IMR-90 (cell line): ENCODE data around the gene HS6ST2. TPM values are rescaled to one million over a fixed set of nuclear protein-coding genes. Genes with fewer than 3 reads are reported as not detected.

ENCODE experiments used
- ATAC-seq: fragments of 200-7000 bp; cut with Tn5 transposase; 2 replicates; pipeline ENCODE4 v1.9.1; 2020; ENCODE audit warnings: low read depth, mild to moderate bottlenecking, moderate library complexity
- BruUV-seq: library from RNA; stranded (reverse); fragments of 400-500 nt; replicated peaks from 2 replicates; lab custom pipeline; 2021; lab: Mats Ljungman, UMichigan
- CTCF ChIA-PET: fragments of 300-600 bp; formaldehyde crosslinking; extraction: SDS; loops from one replicate; lab custom pipeline; 2021; ENCODE audit warnings: antibody characterized with exemption; lab: Yijun Ruan, JAX
- POLR2A ChIA-PET: fragments of 300-600 bp; sonication (Branson Sonifier 250); formaldehyde crosslinking; loops from one replicate; lab custom pipeline; 2022; ENCODE audit warnings: antibody characterized with exemption; ENCODE audit not compliant: unreplicated experiment; lab: Charles Lee
- DNase-seq: peaks from one replicate; pipeline ENCODE4 v3.0.0; 2013
- H2AFZ ChIP-seq: replicated peaks from 2 replicates; pipeline ENCODE3; 2013; ENCODE audit warnings: low read length, mild to moderate bottlenecking; ENCODE audit not compliant: poor library complexity
- H2AK5ac ChIP-seq: 2 replicates; pipeline ENCODE4 v1.6.1; 2013; ENCODE audit warnings: low read depth, low read length, inconsistent platforms
- H2AK9ac ChIP-seq: replicated peaks from 2 replicates; pipeline ENCODE3; 2013; ENCODE audit warnings: mild to moderate bottlenecking, low read depth, low read length, moderate library complexity; ENCODE audit not compliant: poor library complexity
- H2BK120ac ChIP-seq: 2 replicates; pipeline ENCODE4 v1.6.1; 2013; ENCODE audit warnings: low read depth, low read length, inconsistent platforms
- H2BK15ac ChIP-seq: 3 replicates; pipeline ENCODE4 v1.6.1; 2013; ENCODE audit warnings: low read depth, low read length, inconsistent platforms
- H2BK20ac ChIP-seq: 2 replicates; pipeline ENCODE4 v1.6.1; 2013; ENCODE audit warnings: low read depth, mild to moderate bottlenecking, inconsistent platforms, low read length, moderate library complexity
- H2BK5ac ChIP-seq: 2 replicates; pipeline ENCODE4 v1.6.1; 2013; ENCODE audit warnings: mild to moderate bottlenecking, low read depth, low read length, inconsistent platforms; ENCODE audit not compliant: poor library complexity, severe bottlenecking
- H3K14ac ChIP-seq: replicated peaks from 2 replicates; pipeline ENCODE4 v1.6.1; 2013; ENCODE audit warnings: low read depth, low read length, inconsistent platforms
- H3K18ac ChIP-seq: 2 replicates; pipeline ENCODE4 v1.6.1; 2013; ENCODE audit warnings: low read depth, low read length, control low read depth
- H3K23ac ChIP-seq: 2 replicates; pipeline ENCODE4 v1.6.1; 2013; ENCODE audit warnings: low read depth, low read length, inconsistent platforms
- H3K27ac ChIP-seq: 2 replicates; pipeline ENCODE4 v1.5.1; 2013; ENCODE audit warnings: mild to moderate bottlenecking, control low read depth, low read length; ENCODE audit not compliant: insufficient read depth
- H3K27me3 ChIP-seq: 2 replicates; pipeline ENCODE4 v1.6.1; 2013; ENCODE audit warnings: low read length; ENCODE audit not compliant: control insufficient read depth, insufficient read depth
- H3K36me3 ChIP-seq: 2 replicates; pipeline ENCODE4 v1.6.1; 2013; ENCODE audit warnings: low read length, mixed read lengths; ENCODE audit not compliant: control insufficient read depth, insufficient read depth
- H3K4ac ChIP-seq: 2 replicates; pipeline ENCODE4 v1.6.1; 2013; ENCODE audit warnings: low read depth, low read length, inconsistent platforms
- H3K4me1 ChIP-seq: 2 replicates; pipeline ENCODE4 v1.6.1; 2013; ENCODE audit warnings: low read length, mixed read lengths; ENCODE audit not compliant: control insufficient read depth, insufficient read depth
- H3K4me2 ChIP-seq: 2 replicates; pipeline ENCODE4 v1.6.1; 2013; ENCODE audit warnings: low read depth, mild to moderate bottlenecking, control low read depth, low read length, moderate library complexity
- H3K4me3 ChIP-seq: 2 replicates; pipeline ENCODE4 v1.5.1; 2013; ENCODE audit warnings: low read depth, mild to moderate bottlenecking, control low read depth, low read length, moderate library complexity; ENCODE audit not compliant: insufficient read depth
- H3K56ac ChIP-seq: 2 replicates; pipeline ENCODE4 v1.6.1; 2013; ENCODE audit warnings: low read length, inconsistent platforms; ENCODE audit not compliant: insufficient read depth; ENCODE audit errors: extremely low read depth
- H3K79me1 ChIP-seq, 2 experiments: 2 replicates each; pipeline ENCODE4 v1.6.1; 2013; ENCODE audit warnings: low read length in 2 of 2, inconsistent platforms in 1 of 2, low read depth in 1 of 2
- H3K9ac ChIP-seq: 2 replicates; pipeline ENCODE4 v1.6.1; 2013; ENCODE audit warnings: low read depth, low read length, control low read depth
- H3K9me1 ChIP-seq: 2 replicates; pipeline ENCODE4 v1.6.1; 2013; ENCODE audit warnings: low read length, inconsistent platforms; ENCODE audit not compliant: insufficient read depth
- H3K9me3 ChIP-seq: 2 replicates; pipeline ENCODE4 v1.6.1; 2013; ENCODE audit warnings: low read length; ENCODE audit not compliant: control insufficient read depth, insufficient read depth
- H4K20me1 ChIP-seq: 2 replicates; pipeline ENCODE4 v1.6.1; 2013; ENCODE audit warnings: low read length, inconsistent platforms; ENCODE audit not compliant: insufficient read depth
- H4K5ac ChIP-seq: 2 replicates; pipeline ENCODE4 v1.6.1; 2013; ENCODE audit warnings: mild to moderate bottlenecking, low read depth, low read length, control low read depth
- H4K8ac ChIP-seq, 2 experiments: 2 replicates each; pipeline ENCODE4 v1.6.1; 2013; ENCODE audit warnings: low read depth in 2 of 2, low read length in 2 of 2, control low read depth in 1 of 2, inconsistent platforms in 1 of 2
- H4K91ac ChIP-seq: 2 replicates; pipeline ENCODE4 v1.6.1; 2013; ENCODE audit warnings: low read depth, low read length, inconsistent platforms; ENCODE audit not compliant: insufficient read depth
- CEBPB ChIP-seq: IDR thresholded peaks from 2 replicates; pipeline ENCODE4 v1.6.1; 2012; ENCODE audit warnings: low read depth, low read length, improper control_type of control experiment
- FOS ChIP-seq: fragments of 150-350 bp; IDR thresholded peaks from 2 replicates; pipeline ENCODE4 v1.6.1; 2016; ENCODE audit warnings: low read depth, low read length
- MAZ ChIP-seq: IDR thresholded peaks from 2 replicates; pipeline ENCODE4 v1.6.1; 2012; ENCODE audit warnings: low read depth, mild to moderate bottlenecking, low read length, improper control_type of control experiment, moderate library complexity, borderline replicate concordance
- NFE2L2 ChIP-seq: fragments of 150-350 bp; IDR thresholded peaks from 2 replicates; pipeline ENCODE4 v1.6.1; 2016; ENCODE audit warnings: low read depth, mild to moderate bottlenecking, low read length
- POLR2A ChIP-seq: IDR thresholded peaks from 2 replicates; pipeline ENCODE4 v1.6.1; 2012; ENCODE audit warnings: mild to moderate bottlenecking, low read depth, low read length
- RAD21 ChIP-seq: IDR thresholded peaks from 2 replicates; pipeline ENCODE4 v1.6.1; 2012; ENCODE audit warnings: low read length, improper control_type of control experiment
- RFX5 ChIP-seq: IDR thresholded peaks from 2 replicates; pipeline ENCODE4 v1.8.0; 2012; ENCODE audit warnings: low read depth, mild to moderate bottlenecking, low read length, moderate library complexity
- SMC3 ChIP-seq: fragments of 150-350 bp; IDR thresholded peaks from 2 replicates; pipeline ENCODE4 v1.6.1; 2016; ENCODE audit warnings: low read depth, mild to moderate bottlenecking, antibody characterized with exemption, low read length, moderate library complexity
- WGBS, 2 experiments: methylation state at CpG; one replicate each; pipeline versions ENCODE4 v1.1.5 to v1.1.7; 2013; ENCODE audit warnings: missing lambda C conversion rate in 2 of 2; ENCODE audit not compliant: insufficient read length in 1 of 2; ENCODE audit errors: extremely low coverage in 2 of 2; 5-methylcytosine and 5-hydroxymethylcytosine counted together
- dilution Hi-C: fragments of 300-500 bp; cut with HindIII; formaldehyde crosslinking; loops from one replicate; pipeline ENCODE4 v1.14.3; 2018; ENCODE audit warnings: low sequenced_read_pairs; ENCODE audit not compliant: unreplicated experiment
- in situ Hi-C: fragments of 300-500 bp; cut with MboI; formaldehyde crosslinking; loops from 3 replicates; pipeline ENCODE4 v1.14.3; 2019; ENCODE audit warnings: low sequenced_read_pairs, inconsistent platforms, mixed read lengths
- intact Hi-C: fragments of 100-400 bp; cut with micrococcal nuclease; formaldehyde crosslinking; loops from 2 replicates; pipeline ENCODE4 v1.10.0; 2022
- polyA plus RNA-seq, 3 experiments: library from polyadenylated mRNA; depleted of rRNA; stranded (reverse); fragments of >200 nt; gene quantifications; 2 replicates each; pipeline ENCODE4 v1.2.3, GENCODE V29; 2012; ENCODE audit warnings: low replicate concordance in 1 of 3
- total RNA-seq: library from RNA; depleted of rRNA; stranded (reverse); fragments of >200 nt; gene quantifications from 2 replicates; pipeline ENCODE4 v1.2.3, GENCODE V29; 2012
- TF ChIP-seq, protein P1 (sequence below): fragments of 150-350 bp; IDR thresholded peaks from 2 replicates; pipeline ENCODE4 v1.6.1; 2017; ENCODE audit warnings: mild to moderate bottlenecking, antibody characterized with exemption, low read length, low read depth
- TF ChIP-seq, protein P2 (sequence below): conservative IDR thresholded peaks from 2 replicates; pipeline ENCODE4 v1.5.1; 2012; ENCODE audit warnings: mild to moderate bottlenecking, low read depth, low read length, improper control_type of control experiment

Gene HS6ST2
- total and polyA plus RNA-seq, 2 of the 4 experiments (the other 2 are of a cell fraction): not detected

DNA sequence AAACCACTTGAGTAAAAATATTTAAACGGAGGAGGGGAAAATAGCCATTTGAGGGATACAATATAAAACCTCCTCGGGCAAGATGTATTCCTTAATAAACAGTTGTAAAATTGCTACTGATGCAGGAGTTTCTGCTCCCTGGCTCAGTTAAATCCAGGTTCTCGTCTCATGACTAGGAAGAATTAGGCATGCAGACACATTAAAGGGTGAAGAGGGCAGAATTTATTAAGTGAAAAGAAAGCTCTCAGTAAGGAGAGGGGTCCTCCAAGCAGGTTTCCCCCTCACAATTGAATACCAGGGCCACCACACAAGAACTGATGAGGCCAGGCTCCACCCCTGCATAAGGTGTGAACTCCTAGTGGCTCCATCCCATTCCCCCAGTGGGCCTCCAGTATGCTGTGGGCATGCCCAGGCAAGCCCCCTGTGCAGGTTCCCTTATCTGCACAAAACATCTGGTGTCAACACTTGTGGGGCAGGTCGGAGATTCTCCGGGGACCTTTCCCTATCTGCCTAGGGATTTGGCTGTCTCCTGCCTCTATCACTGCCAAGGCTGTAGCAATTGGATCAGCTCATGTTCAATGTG lies 80.4 kb downstream of the HS6ST2 start:
- H4K8ac ChIP-seq: no peak overlapping the region
- no peak overlapping the region for H2BK5ac ChIP-seq
- no peak overlapping the region for H4K5ac ChIP-seq
- no peak overlapping the region for H3K56ac ChIP-seq
- no peaks in the 10 kb centered on the region for H3K4me1 ChIP-seq
- H2BK120ac ChIP-seq: no peak overlapping the region
- ChIA-PET CTCF (no interaction called here), POLR2A (no interaction called here)
- H3K4ac ChIP-seq: no peak overlapping the region
- WGBS, 2 experiments: no CpG with 5 or more reads among the region's 5 CpGs
- H3K79me1 ChIP-seq: no peaks in the 10 kb centered on the region
- no peak overlapping the region for H3K14ac ChIP-seq
- TF ChIP-seq, protein P1, sequence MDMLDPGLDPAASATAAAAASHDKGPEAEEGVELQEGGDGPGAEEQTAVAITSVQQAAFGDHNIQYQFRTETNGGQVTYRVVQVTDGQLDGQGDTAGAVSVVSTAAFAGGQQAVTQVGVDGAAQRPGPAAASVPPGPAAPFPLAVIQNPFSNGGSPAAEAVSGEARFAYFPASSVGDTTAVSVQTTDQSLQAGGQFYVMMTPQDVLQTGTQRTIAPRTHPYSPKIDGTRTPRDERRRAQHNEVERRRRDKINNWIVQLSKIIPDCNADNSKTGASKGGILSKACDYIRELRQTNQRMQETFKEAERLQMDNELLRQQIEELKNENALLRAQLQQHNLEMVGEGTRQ: no peak
- TF ChIP-seq FOS (no peak), POLR2A (no peak), RAD21 (no peak), RFX5 (no peak), SMC3 (no peak), NFE2L2 (no peak), CEBPB (no peak), MAZ (no peak)
- TF ChIP-seq, protein P2, sequence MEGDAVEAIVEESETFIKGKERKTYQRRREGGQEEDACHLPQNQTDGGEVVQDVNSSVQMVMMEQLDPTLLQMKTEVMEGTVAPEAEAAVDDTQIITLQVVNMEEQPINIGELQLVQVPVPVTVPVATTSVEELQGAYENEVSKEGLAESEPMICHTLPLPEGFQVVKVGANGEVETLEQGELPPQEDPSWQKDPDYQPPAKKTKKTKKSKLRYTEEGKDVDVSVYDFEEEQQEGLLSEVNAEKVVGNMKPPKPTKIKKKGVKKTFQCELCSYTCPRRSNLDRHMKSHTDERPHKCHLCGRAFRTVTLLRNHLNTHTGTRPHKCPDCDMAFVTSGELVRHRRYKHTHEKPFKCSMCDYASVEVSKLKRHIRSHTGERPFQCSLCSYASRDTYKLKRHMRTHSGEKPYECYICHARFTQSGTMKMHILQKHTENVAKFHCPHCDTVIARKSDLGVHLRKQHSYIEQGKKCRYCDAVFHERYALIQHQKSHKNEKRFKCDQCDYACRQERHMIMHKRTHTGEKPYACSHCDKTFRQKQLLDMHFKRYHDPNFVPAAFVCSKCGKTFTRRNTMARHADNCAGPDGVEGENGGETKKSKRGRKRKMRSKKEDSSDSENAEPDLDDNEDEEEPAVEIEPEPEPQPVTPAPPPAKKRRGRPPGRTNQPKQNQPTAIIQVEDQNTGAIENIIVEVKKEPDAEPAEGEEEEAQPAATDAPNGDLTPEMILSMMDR: no peak
- no peak overlapping the region for H2AK9ac ChIP-seq
- H3K4me2 ChIP-seq: no peak overlapping the region
- H3K23ac ChIP-seq: no peak overlapping the region
- no peak overlapping the region for H3K18ac ChIP-seq
- no peaks in the 10 kb centered on the region for H3K36me3 ChIP-seq
- intact Hi-C loops (no loop called here), dilution Hi-C loops (no loop called here), in situ Hi-C loops (no loop called here)
- peaks cover 2% of the 10 kb centered on the region; the same call in 1 of the 2 replicates for H3K9me3 ChIP-seq
- no peaks in the 10 kb centered on the region for H4K20me1 ChIP-seq
- H3K9ac ChIP-seq: no peak overlapping the region
- H3K9me1 ChIP-seq: no peaks in the 10 kb centered on the region
- ATAC-seq (no peak), DNase-seq (no peak)
- no peak overlapping the region for H4K91ac ChIP-seq
- no peaks in the 10 kb centered on the region; the same call in 1 of the 2 replicates for H3K27me3 ChIP-seq
- H2AFZ ChIP-seq: no peak overlapping the region
- no peak overlapping the region for H2BK15ac ChIP-seq
- H2AK5ac ChIP-seq: no peak overlapping the region
- no peak overlapping the region for H3K4me3 ChIP-seq
- H3K27ac ChIP-seq: no peak overlapping the region
- BruUV-seq: no TSS peak
- no peak overlapping the region for H2BK20ac ChIP-seq
